Renal cortical epithelial cell (primary cell): ENCODE data around the gene CDCA5. TPM values are rescaled to one million over a fixed set of nuclear protein-coding genes. Genes with fewer than 3 reads are reported as not detected.

Experiments used
- DNase-seq: peaks from one replicate; pipeline ENCODE4 v3.0.0-alpha.2; 2011; ENCODE audit warnings: low read depth
- total RNA-seq: library from RNA; depleted of rRNA; stranded (reverse); fragments of >200 nt; gene quantifications from 2 replicates; pipeline ENCODE4 v1.2.3, GENCODE V29; 2014

The CDCA5 gene
- total RNA-seq, 1 donor from 2014 or later = 1.1 TPM

DNA sequence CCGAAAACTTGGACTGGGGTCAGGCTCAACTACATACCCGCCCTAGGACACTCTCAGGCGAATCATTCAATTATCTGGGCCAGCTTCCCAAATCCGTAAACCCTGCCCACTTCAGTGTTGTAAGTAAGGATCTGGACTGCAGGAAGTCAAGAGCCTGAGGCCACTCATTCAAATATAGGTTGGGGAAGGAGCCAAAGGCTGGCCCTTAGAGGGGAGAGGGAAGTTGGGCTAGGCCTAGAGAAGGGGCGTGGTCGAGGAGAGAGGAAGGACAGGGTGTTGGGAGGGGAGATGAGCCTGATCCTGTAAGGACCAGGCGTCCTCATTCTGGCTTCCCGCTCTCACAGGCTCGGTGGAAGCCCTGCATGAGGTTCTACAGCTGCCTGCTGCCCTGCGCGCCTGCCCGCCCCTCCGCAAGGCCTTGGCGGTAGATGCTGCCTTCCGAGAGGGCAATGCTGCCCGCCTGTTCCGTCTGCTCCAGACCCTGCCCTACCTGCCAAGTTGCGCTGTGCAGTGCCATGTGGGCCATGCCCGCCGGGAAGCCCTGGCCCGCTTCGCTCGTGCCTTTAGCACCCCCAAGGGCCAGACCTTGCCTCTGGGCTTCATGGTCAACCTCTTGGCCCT lies 39.8 kb downstream of the CDCA5 start:
- no peak for DNase-seq

DNA sequence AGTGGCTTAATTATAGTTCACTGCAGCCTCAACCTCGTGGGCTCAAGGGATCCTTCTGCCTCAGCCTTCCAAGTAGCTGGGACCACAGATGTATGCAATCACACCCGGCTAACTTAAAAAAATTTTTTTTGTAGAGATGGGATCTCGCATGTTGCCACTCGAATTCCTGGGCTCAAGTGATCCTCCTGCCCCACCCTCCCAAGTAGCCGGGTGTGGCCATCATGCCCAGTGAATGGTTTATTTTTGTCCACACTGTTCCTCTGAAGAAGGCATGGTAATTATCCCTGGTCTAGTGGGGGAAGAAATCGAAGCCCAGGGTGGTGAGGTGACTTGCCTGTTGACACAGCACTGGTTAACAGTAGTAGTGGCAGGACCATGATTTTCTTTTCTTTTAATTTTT lies 40.9 kb downstream of the CDCA5 start:
- no peak for DNase-seq

- peak; percentile 86 for DNase-seq
Measured at GRCh38 chr11:65040847-65041622, 42.8 kb downstream of the CDCA5 start, which contains the start of gene SAC3D1. Gene SAC3D1 (plus strand): TSS chr11:65041210. CDS start chr11:65041293, 83 bp downstream.

GRCh38 chr11:65040520-65040846 lies 43.4 kb downstream of the CDCA5 start:
- no peak for DNase-seq

DNA sequence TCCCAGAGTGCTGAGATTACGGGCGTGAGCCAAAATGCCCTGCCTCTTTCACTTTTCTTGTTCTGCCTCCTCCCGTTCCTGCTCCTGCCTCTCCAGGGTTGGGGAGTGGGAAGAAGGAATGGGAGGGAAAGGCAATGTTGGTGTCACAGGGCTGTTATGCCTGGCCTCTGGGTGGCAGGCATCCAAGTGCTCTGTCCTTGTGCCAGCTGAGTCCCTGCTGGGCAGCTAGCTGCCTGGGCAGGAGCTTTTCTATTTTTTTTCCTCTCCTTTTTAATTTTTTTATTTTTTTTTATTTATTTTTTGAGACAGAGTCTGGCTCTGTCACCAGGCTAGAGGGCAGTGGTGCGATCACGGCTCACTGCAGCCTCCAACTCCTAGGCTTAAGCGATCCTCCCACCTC lies 46.9 kb downstream of the CDCA5 start:
- DNase-seq = no peak

DNA sequence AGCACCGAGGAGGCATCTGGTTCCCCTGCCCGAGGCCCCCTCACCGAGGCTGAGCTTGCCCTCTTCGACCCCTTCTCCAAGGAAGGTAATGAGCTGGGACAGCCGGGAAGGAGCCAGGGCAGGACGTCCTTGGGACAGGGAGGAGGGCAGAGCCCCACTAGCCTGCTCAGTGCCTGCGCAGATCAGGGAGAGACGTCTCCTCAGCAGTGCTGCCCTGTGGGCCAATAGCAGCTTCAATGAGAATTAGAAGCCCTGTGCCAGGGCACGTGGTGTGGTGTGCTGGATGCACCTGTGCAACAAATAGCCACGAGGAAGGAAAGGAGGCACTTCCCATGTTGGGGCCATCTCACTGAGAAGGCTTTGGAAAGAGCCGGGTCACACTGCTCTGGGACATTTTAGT lies 48.3 kb downstream of the CDCA5 start:
- no peak for DNase-seq

DNA sequence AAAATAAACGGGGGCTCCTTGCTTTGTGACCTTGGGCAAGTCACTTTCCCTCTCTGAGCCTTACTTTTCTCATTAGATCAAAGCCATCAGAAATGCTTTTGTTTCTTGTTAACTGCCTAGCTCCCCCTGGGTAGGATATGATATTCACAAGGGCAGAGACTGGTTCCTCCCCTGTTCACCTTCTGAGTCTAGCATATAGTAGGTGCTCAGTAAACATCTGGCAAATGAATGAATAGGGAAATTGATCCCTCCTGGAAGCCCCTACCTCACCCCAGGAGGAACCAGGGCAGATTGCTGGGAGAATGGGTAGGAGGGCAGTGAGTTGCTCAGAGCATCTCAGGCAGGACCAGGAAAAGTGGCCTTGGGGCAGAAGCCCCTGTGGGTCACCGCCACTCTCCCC lies 49.4 kb downstream of the CDCA5 start:
- no peak for DNase-seq

DNA sequence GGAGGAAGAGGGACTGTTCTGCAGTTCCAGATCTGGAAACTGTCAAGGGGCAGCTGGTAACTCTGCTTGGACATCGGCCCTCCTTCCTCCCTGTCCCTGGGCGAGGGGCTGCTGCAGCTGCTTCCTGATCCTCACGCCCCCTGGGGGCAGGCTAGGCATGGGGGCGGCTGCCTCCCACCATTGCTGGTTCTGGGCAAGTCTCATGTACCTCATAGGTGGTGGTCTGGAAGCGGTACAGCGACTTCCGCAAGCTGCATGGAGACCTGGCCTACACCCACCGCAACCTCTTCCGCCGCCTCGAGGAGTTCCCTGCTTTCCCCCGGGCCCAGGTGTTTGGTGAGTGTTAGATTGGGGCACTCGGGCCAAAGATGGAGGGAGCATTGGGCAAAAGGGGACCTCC lies 51.6 kb downstream of the CDCA5 start:
- no peak for DNase-seq

Other genes with a start within 250 kb of the CDCA5 start
- 8.7 and 9.4 TPM in 2 replicates for gene CDC42BPG, start 239.4 kb downstream of the CDCA5 start, total RNA-seq
- 103 and 181 TPM in 2 replicates for gene EHD1, start 205.4 kb downstream of the CDCA5 start, total RNA-seq
- gene ATG2A, start 166.8 kb downstream of the CDCA5 start, total RNA-seq = 16.8 and 28.9 TPM in 2 replicates
- gene PPP2R5B, start 159.4 kb downstream of the CDCA5 start, total RNA-seq = 21.7 and 22.9 TPM in 2 replicates
- not detected in 2 replicates for gene GPHA2, start 148.1 kb downstream of the CDCA5 start, total RNA-seq
- gene MAJIN, start 111.9 kb downstream of the CDCA5 start, total RNA-seq = not detected in 2 replicates
- 1.1 and 1.6 TPM in 2 replicates for gene BATF2, start 87.1 kb downstream of the CDCA5 start, total RNA-seq
- 87.3 and 107 TPM in 2 replicates for gene ARL2, start 69.9 kb downstream of the CDCA5 start, total RNA-seq
- 10.4 and 13.3 TPM in 2 replicates for gene SNX15, start 56.6 kb downstream of the CDCA5 start, total RNA-seq
- gene SAC3D1, start 42.8 kb downstream of the CDCA5 start, total RNA-seq = 11.3 and 13.4 TPM in 2 replicates
- gene NAALADL1, start 25.5 kb downstream of the CDCA5 start, total RNA-seq = 7.8 and 10.9 TPM in 2 replicates
- 23.1 and 30.2 TPM in 2 replicates for gene ZFPL1, start 182 bp upstream of the CDCA5 start, total RNA-seq
- gene VPS51, start 12.2 kb upstream of the CDCA5 start, total RNA-seq = 176 and 180 TPM in 2 replicates
- gene TM7SF2, start 27.8 kb upstream of the CDCA5 start, total RNA-seq = 38.0 and 41.0 TPM in 2 replicates
- gene ZNHIT2, start 33.7 kb upstream of the CDCA5 start, total RNA-seq = 8.3 and 14.2 TPM in 2 replicates
- gene FAU, start 38.1 kb upstream of the CDCA5 start, total RNA-seq = 166 and 286 TPM in 2 replicates
- 55.3 and 97.8 TPM in 2 replicates for gene MRPL49, start 38.3 kb upstream of the CDCA5 start, total RNA-seq
- 17.2 and 49.8 TPM in 2 replicates for gene SYVN1, start 50.5 kb upstream of the CDCA5 start, total RNA-seq
- not detected in 2 replicates for gene SPDYC, start 86.2 kb upstream of the CDCA5 start, total RNA-seq
- 223 and 251 TPM in 2 replicates for gene CAPN1, start 97.9 kb upstream of the CDCA5 start, total RNA-seq
- 3.2 and 7.1 TPM in 2 replicates for gene POLA2, start 177.9 kb upstream of the CDCA5 start, total RNA-seq
- gene CDC42EP2, start 230.8 kb upstream of the CDCA5 start, total RNA-seq = 10.9 and 14.1 TPM in 2 replicates
- 23.1 and 47.2 TPM in 2 replicates for gene DPF2, start 249.8 kb upstream of the CDCA5 start, total RNA-seq